GM04504 (cell line): ENCODE measurements around the gene CCDC192.
"Not testable (repeated sequence)": the region's sequence is repeated elsewhere in the genome, so short reads cannot be mapped to it uniquely, and the experiment has no call there.

Experiments
- DNase-seq: peaks from one replicate; pipeline ENCODE4 v3.0.0-alpha.2; 2012; ENCODE audit warnings: low read depth

Gene CCDC192

DNA sequence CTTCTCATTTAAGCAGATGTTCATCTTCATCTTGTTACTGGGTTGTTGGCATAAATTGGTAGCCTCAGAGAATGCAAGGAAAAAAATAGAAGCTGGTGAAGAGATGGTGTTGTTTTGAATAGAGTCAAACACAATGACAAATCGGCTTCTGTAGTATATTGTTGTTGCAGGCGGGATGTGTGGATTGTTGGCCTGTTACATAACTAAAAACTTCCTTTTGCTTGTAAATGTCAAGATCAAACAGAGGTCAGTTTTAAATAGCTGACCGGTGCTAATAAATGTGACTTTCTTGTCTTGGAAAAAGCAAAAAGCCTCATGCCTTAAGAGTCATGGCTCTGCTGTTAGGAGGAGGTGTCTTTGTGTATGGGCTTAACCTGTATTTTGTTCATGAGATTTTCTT is 59.2 kb downstream of the CCDC192 start:
- no peak for DNase-seq

DNA sequence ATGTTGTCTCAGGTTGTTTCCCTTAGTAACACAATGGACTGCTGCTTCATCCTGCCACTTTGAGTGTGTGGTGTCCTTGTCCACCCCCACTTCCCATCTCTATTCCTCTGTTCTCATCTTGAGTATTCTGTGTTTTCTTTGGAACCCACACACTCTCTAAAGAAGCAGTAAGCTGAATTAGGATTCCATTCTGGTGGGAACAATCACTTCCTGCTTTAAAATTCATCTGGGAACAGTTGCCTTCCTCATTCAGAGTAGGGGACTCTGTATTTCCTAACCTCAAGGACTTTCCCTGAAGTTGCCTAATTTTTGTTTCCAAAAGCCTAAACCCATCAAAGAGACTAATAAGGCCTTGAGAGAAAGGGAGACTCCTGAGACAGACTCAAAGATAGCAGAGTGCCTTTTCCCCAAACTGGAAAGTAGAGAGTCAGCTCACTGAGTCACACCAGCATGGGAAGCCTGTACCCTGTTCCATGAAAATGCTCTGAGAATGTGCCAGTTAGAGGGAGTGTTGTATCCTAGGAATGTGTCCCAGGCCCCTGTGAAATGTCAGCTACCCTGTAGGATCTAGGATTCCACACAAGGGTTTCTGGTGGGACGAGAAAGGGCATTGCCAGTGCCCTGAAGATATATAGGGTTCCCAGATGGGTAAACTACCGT is 63.6 kb downstream of the CCDC192 start:
- no peak for DNase-seq

DNA sequence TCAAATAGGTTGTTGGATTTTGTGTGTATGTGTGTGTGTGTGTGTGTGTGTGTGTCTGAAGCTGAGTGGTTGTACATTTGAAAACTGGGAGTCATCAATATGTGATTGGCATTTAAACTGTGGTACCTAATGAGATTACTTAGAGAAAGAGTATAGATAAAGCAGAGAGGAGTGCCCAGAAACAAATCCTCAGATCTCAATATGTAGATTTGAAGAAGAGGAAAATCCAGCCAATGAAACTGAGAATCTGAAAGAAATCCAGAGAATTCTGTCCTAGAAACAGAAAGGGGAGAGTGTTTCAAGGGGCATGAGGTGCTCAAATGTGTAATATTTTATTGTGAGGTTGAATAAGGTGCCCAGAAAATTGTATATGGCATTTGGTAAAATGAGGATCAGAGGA is 66.2 kb downstream of the CCDC192 start:
- no peak for DNase-seq

DNA sequence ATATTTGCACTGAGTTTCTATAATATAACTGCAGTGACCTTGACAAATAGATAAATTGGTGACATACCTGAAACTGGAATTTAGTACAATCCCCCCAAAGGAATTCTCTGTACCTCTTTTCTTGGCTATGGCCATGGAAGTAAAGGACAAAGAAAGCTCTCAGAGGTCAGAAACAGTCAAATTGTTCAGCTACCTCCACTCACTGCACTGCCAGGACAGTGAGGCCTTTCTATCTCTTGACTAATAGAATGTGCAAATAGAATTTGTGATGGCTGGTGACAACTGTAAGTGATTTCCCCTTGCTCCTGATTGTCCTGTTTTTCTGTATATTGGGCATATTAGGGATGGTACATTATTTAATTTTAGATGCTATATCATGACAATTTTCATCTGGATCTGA is 67.1 kb downstream of the CCDC192 start:
- no peak for DNase-seq

DNA sequence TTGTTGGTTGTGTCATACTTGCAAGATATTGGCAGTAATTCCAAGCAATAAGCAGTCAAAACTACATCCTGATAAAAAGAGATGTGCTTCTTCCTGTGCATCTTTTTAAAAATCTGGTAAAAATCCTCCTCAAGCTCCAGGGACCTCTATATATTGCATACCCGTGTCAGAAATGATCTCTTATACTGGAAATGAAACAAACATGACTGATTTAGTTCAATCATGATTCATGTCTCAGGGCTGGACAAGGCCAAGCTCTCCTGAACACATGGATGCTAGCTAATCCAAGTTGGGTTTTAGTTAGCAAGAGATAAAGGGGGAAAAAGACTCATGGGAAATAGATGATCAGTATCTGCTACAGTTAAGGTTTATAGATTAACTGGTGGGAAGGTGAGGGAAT is 69.3 kb downstream of the CCDC192 start:
- DNase-seq = no peak

DNA sequence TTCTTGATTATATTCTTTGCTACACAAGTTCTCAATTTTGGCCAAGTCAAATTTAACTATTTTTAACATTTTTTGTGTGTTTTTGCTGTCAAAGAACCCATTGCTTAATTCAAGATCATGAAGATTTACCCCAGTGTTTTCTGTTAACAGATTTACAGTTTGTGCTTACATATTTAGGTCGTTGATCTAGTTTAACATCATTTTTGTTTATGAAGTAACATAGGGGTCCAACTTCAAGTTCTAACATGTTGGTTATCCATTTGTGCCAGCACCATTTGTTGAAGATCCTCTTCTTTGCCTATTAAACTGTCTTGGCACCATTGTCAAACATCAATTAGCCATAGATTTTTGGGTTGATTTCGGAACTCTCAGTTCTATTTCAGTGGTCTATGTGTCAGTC is 71.0 kb downstream of the CCDC192 start:
- DNase-seq = no peak

DNA sequence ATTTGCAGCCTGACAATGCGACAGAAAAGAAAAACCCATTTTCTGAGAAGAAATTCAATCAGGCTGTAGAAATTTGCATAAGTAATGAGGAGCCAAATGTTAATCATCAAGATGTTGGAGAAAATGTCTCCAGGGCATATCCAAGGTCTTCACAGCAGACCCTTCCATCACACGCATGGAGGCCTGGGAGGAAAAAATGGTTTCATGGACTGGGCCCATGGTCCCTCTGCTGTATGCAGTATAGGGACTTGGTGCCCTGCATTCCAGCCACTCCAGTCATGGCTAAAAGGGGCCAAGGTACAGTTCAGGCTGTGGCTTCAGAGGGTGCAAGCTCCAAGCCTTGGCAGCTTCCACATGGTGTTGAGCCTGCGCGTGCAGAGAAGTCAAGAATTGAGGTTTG is 73.3 kb downstream of the CCDC192 start:
- DNase-seq = no peak

DNA sequence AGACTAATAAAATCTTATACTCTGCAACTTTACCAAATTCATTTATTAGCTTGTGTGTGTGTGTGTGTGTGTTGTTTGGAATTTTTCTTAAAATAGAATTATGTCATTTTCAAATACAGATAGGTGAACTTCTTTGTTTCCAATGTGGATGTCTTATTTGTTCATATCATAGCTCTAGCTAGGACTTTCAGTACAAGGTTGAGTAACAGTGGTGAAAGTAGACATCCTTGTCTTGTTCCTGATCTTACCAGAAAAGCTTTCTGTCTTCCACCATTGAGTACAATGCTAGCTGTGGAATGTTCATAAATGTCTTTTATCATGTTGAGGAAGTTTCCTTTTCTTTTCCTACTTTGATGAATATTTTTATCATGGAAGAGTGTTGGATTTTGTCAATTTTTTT is 74.8 kb downstream of the CCDC192 start:
- no peak for DNase-seq

DNA sequence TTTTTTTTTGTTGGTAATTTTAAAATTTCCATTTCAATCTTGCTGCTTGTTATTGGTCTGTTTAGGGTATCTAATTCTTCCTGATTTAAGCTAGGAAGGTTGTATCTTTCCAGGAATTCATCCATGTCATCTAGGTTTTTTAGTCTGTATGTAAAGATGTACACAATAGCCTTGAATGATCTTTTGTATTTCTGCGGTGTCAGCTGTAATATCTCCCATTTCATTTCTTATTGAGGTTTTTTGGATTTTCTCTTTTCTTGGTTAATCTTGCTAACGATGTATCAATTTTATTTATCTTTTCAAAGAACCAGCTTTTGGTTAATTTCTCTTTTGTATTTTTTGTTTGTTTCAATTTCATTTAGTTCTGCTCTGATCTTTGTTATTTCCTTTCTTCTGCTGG is 79.3 kb downstream of the CCDC192 start:
- DNase-seq = not testable (repeated sequence)

DNA sequence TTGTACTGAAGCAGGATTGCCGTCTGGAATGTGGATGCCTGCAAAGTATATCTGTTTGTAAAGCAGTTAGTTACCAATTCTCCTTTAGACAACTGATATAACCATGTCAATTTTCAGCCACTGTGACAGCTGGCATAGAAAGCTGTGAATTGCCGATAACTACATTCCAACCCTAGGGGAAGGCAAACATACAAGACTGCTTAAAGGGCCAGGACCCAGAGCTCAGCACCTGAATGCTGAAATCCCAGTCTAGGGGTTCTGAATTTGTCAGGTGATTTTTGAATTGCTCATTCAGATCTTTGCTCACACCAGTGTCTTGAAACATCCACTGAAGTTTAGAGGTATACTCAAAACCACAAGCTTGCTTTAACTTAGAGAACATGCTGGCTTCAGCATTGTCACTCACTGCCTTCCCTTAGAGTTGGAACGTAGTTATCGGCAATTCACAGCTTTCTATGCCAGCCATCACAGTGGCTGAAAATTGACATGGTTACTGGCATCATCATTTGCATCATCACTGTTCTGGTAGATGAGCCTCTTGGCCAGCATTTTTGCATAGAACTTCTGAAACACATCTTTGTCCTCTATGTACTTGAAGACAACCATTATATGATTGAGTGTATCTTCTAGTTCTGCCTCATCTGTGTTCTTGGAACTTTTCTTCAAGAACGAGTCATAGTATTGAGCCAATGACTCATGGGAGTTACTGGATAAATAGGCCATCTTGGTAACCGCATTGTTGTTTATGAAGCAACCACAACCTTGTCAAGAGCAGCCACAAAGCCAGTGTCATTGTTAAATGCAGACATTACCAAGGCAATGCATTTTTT is 82.1 kb downstream of the CCDC192 start:
- DNase-seq = no peak

DNA sequence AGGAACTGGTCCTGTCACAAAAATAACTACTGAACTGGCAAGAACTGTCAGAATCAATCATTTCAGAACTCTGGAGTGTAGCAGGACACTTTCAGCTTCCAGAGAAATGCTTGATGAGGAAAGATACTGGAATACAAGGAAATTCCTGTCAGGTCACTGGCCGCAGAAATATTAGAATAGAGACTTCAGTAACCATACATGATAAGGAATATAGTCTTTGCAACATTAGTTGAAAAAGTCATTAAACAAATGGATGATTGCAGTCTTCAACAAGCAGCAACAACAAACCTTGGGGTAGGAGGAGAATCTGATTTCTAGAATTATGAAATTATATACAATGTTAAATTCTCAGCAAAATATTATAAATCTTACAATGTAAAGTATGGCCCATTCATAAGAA is 88.2 kb downstream of the CCDC192 start:
- DNase-seq = no peak

DNA sequence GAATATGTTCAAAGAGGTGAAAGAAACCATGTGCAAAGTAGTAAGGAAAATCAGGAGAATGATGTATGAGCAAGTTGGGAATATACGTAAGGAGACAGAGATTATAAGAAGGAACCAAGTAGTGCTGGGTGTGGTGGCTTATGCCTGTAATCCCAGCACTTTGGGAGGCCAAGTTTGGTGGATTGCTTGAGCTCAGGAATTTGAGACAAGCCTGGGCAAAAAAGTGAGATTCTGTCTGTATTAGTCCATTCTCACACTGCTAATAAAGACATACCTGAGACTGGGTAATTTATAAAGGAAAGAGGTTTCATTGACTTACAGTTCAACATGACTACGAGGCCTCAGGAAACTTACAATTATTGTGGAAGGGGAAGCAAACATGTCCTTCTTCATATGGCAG is 88.7 kb downstream of the CCDC192 start:
- DNase-seq = not testable (repeated sequence)

DNA sequence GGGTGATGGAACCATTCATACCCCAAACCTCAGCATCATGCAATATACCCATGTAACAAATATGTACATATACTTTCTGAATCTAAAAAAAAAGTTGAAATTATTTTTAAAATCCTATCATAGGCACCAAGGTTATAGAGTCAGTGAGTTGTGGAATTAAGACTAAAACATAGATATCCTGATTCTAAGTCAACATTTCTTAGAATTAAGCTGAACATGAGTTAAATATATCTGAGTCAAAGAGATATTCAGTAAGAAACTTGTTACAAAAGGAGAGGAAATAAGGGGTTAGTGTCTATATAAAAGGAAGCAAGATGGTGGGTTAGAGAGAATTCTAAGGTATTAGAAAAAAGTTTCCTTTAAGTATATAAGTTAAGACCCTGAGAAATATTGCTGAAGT is 89.9 kb downstream of the CCDC192 start:
- no peak for DNase-seq

DNA sequence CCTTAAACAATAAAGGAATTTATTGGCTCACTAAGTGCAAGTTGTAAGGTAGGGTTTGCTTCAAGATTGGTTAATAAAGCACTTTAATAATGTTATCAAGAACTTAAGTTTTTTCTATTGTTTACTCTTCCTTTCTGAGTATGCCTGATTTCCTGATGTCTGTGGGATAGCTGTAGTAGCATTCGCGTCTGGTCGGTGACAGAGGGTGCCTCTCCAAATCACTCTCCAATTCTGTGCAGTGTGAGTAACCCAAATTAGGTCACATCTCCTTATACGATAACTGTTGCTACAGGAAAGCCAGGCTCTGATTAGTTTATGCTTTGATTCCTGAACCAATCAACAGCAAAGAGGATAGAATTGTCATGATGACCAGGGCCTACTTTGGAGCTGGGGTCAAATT is 90.7 kb downstream of the CCDC192 start:
- DNase-seq = no peak

DNA sequence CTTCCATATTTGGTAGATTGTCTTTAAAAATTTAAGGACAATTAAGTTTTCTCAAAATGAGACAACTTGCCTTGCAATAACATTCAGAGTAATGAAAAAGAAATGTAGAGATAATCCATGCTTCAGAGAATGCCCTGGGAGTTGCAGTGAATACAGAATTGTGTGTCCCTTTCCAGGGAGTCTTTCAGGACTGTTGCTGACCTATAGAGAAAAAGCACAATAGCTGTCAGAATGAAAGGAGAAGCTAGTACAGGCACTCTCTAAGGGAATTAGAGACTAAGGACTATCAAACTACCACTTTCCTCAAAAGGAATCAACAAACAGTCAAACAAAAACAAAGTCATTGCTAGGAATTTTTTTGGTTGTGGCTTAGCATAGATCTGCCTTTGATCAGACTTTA is 93.0 kb downstream of the CCDC192 start:
- DNase-seq = no peak

DNA sequence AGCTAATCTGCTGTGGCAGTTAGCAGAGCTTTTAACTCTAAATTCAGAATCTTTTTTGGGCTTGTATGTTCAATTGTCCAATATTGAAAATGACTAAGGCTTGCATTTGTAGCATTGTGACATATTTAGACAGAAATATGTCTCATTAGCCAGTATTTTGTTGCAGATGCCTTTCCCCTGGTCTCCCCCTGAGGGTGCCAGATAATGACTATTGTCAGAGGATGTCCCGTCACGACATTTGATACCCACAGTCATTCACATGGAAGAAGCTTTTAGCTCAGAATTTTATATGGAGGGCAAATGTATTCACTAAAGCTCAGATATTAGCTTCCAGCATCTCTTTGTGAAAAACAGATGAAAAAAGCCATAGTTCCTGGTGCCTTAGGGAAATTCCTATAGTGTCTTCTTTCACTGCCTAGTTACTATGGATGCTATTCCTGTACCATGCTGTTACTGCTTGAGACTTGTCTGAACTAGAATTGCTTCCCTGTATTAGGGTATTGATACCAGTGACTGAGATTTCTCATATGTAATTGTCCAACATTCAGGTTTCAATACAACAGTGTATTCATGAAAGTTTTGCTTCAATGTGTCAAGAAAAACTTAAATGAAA is 96.2 kb downstream of the CCDC192 start:
- DNase-seq = no peak

DNA sequence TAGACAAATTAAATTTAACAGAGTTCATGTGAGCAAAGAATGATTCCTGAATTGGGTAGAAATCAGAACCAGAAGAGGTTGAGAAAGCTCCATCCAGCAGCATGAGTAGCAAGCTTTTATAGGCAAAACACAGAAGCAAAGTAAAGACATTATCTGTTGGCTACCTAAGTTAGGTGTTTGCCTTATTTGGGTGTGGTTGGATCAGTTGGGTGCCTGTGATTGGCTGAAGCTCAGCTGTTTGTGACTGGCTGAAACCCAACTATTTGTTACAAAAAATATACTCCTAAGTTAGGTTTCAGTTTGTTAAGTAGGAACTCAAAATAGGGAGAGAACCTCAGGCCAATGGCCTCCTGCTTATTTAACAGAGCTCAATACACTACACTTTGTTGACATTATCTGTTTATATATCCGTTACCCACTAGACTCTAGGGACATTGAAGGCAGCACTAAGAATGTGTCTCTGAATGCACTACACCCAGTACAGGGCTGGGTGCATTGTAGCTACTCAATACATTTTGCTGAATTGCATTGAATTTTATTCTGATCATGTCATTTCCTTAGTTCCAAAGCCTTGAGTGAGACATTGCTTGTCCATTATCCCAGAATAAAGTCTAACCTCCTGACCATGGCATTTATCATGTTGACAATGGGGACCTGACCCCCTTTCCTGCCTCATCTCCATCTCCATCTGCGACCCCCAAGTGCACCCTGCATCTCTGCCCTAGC is 98.7 kb downstream of the CCDC192 start:
- DNase-seq = no peak

DNA sequence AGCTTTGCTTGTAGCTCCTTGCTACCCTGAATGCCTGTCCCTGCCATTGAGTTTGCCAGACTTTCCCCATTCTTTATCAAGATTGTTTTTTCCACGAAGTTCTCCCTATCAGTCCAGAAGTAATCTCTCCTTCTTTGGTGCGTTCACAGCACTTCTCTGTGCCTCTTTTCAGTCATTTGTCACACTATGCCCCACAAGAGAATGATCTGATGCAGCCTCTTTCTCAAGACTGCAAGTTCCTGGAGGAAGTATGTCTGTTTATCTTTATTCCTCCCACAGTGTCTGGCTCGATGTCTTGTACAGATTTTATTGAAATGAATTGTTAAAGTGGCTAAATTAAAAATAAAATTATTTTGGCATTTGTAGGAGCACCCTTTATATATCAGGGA is 99.3 kb downstream of the CCDC192 start:
- DNase-seq = no peak

DNA sequence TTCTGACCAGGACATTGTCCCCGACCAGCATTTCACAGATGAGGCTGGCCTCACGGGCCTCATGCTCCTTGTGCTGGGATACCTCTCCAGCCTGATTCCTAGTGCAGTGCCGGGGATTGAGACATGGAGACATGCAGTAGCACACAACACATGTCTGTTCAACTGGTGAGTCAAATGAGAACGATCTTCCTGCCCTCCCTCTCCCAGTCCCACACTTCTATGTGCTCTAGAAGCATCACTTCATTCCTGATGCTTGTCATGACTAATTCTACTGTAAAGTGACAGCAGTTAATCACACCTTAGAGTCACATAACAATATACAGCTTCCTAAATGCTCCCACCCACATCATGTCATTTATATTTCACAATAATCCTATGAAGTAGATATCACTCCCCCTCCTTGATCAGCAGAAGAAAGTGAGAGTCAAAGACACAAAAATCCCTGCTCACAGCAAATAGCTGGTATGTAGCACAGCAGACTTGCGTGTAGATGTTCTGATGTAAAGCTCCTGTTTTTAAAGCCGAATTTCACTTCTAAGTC is 101.8 kb downstream of the CCDC192 start:
- no peak for DNase-seq

DNA sequence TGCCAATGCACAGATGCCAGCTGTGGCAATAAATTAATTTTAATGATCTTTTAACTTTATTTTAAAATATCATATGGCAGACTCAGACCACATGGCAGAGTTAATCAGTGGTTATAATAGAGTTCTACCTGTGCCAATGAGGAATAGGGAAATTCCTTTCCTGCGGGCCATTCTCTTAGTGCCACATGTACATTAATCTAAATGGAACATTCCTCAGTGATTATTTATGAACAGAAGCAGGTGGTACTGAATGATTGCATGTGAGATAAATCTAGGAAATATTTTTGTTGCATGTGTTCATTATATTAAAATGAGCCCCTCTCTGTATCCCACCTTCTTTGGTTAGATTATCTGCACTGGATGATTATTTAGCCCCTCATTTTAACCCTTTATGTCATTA is 102.3 kb downstream of the CCDC192 start:
- no peak for DNase-seq

DNA sequence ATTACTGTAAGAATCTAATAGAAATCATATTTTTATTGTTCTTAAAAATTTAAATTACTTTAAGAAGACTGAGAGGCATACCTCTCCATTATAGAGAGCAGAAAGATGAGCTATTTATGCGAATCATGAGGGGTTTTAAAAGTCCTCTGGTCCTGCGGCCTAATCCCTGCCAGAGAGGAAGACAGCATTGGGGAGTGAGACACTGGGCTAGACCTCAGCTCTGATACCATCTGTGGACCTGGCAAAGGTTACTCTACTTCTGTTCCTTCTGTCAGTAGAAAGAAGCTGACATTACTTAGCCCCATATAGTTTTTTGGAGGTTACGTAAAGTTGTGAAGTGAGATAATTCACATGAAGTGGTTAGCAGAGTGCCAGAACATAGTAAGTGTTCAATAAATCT is 103.6 kb downstream of the CCDC192 start:
- no peak for DNase-seq

DNA sequence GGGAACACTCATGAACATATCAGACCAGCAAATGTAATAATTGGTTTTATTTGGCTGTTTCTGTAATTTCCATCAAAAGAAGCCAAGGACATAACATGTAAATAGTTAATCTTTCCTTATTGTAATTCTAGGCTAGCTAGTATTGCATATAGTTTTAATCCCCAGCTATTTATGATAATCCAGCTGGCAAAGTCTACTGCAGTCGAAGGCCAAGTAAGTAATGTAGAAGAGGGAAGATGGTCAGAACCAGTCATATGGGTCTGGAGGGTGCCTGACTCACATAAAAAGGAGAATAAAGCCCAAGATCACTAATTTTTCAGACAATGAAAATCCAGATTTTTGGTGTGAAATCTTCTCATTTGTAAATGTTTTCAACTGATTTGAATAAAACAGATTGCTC is 106.3 kb downstream of the CCDC192 start:
- DNase-seq = no peak

DNA sequence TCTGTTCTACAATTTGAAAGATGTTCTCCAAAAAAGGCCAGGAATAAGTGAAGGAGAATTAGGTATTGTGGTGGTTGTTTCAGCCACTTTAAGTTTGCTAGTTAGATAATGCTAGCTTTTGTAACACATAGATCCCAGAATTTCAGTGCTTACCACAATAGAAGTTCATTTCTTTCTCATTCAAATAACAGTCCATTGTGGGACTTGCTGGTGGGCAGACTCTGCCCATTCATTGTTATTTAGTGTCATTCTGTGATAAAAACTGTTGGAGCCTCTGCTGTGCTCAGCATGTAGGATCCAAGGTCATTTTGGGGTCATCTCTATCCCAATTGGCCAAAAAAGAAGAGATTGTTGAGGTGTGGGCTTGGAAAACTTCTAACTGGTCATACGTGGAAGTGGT is 106.8 kb downstream of the CCDC192 start:
- no peak for DNase-seq
